Activated CD4-positive, CD25-positive, alpha-beta regulatory T cell (primary cell): ENCODE results near the gene CLCN7.

Source experiments
- DNase-seq, 4 experiments: peaks; one replicate each; lab custom pipeline; 2025; lab: John Stamatoyannopoulos, UW

CLCN7 gene

GRCh38 chr16:1464196-1464893 lies 10.5 kb downstream of the CLCN7 start:
- DNase-seq: no peak

GRCh38 chr16:1461146-1461545 lies 13.7 kb downstream of the CLCN7 start:
- no peak for DNase-seq

- DNase-seq: no peak
These were observed 14.2 kb downstream of the CLCN7 start for GRCh38 chr16:1460602-1461138.

- no peak for DNase-seq
These were observed 14.9 kb downstream of the CLCN7 start for GRCh38 chr16:1459967-1460366.

GRCh38 chr16:1458977-1459341 lies 15.9 kb downstream of the CLCN7 start:
- no peak for DNase-seq

- no peak for DNase-seq
These were observed 16.4 kb downstream of the CLCN7 start for GRCh38 chr16:1458336-1458976.

GRCh38 chr16:1457489-1458245 lies 17.2 kb downstream of the CLCN7 start:
- DNase-seq: no peak

GRCh38 chr16:1456951-1457350 lies 17.9 kb downstream of the CLCN7 start:
- no peak for DNase-seq

- no peak for DNase-seq
These were observed 19.3 kb downstream of the CLCN7 start for GRCh38 chr16:1455190-1456171.

GRCh38 chr16:1454561-1454960 lies 20.3 kb downstream of the CLCN7 start:
- DNase-seq: no peak

- DNase-seq: no peak
These were observed 21.5 kb downstream of the CLCN7 start for GRCh38 chr16:1453316-1453715.

GRCh38 chr16:1452530-1452929 lies 22.3 kb downstream of the CLCN7 start:
- no peak for DNase-seq

- no peak for DNase-seq
These were observed 23.0 kb downstream of the CLCN7 start for GRCh38 chr16:1451702-1452392.

GRCh38 chr16:1450841-1451240 lies 24.0 kb downstream of the CLCN7 start:
- no peak for DNase-seq

- no peak for DNase-seq
These were observed 24.6 kb downstream of the CLCN7 start for GRCh38 chr16:1450218-1450617.

GRCh38 chr16:1449201-1449788 lies 25.5 kb downstream of the CLCN7 start:
- no peak for DNase-seq

GRCh38 chr16:1448536-1449116 lies 26.2 kb downstream of the CLCN7 start:
- DNase-seq: no peak

- DNase-seq: no peak
These were observed 26.9 kb downstream of the CLCN7 start for GRCh38 chr16:1447965-1448364.

- DNase-seq: no peak
These were observed 28.3 kb downstream of the CLCN7 start for GRCh38 chr16:1446296-1447080.
